Neural cell (in vitro differentiated cells): ENCODE results near the gene SPDL1.

Source experiments
- CTCF ChIP-seq: fragments of 450-650 bp; IDR thresholded peaks from 2 replicates; pipeline ENCODE4 v1.5.1; 2014; ENCODE audit warnings: antibody characterized with exemption, mild to moderate bottlenecking, moderate library complexity; ENCODE audit not compliant: poor library complexity, severe bottlenecking
- EP300 ChIP-seq: fragments of 450-650 bp; conservative IDR thresholded peaks from 2 replicates; pipeline ENCODE4 v1.6.1; 2014; ENCODE audit warnings: antibody characterized with exemption, mild to moderate bottlenecking, moderate library complexity; ENCODE audit not compliant: poor library complexity, severe bottlenecking
- EZH2 ChIP-seq: fragments of 200-600, 300-800 bp; shearing (Covaris generic), sonication (generic); IDR thresholded peaks from 2 replicates; pipeline ENCODE4 v1.6.1; 2014; ENCODE audit warnings: antibody characterized with exemption, low read length, borderline replicate concordance, mild to moderate bottlenecking; ENCODE audit not compliant: insufficient read depth, poor library complexity, severe bottlenecking

DNA sequence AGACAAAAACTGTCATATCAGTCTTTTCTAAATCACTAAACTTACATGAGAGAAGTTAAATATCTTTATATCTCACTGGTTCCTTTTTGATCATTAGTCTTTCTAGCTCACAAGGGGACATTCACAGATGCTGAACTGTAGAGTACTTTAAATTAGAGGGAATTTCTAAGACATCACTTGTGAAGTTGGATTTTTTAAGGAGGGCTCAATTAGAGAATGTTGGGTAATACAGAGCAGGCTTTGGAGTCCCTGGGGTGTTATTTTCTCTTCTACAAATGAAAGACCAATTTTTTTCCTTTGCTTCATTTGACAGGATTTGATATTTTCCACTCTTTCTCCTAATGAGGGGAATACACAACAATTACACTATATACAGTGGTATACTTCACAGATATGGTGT lies 48.6 kb upstream of the SPDL1 start:
- TF ChIP-seq EZH2 (no peak), CTCF (no peak), EP300 (no peak)
